HG03025 (cell line): ENCODE data around the gene TTLL10.
"Not testable (repeated sequence)": the region's sequence is repeated elsewhere in the genome, so short reads cannot be mapped to it uniquely, and the experiment has no call there.

Experiments
- ATAC-seq: cut with Tn5 transposase; IDR thresholded peaks from one replicate; pipeline ENCODE4 v1.9.1; 2021; ENCODE audit warnings: mild to moderate bottlenecking, moderate library complexity; ENCODE audit not compliant: unreplicated experiment, low FRiP score

TTLL10 gene

DNA sequence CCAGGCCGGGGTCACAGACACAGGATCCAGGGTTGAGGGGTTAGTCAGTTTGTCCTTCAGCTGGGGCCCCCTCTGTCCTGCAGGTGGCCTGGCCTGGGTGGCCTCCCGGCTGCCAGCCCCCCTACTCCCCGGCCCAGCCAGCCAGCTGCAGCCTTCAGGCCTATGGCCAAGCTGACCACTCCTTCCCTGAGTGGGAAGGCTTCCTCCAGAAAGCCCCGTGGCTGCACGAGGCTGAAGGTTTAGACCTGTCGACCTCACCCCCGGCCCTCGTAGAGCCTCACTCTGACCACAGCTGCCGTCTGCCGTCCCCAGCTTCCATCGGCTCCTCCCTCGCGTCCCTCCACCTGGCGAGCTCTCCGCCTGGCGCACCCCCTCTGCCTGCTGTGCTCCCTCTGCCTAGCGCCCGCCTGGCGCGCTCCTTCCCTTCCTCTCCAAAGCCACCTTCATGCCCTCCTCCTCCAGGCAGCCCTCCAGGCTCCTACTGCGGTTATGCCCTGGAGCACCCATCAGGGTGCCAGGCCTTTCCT is 9.6 kb downstream of the TTLL10 start:
- no peak for ATAC-seq

- ATAC-seq = no peak
Measured at GRCh38 chr1:1183833-1184775, 10.4 kb downstream of the TTLL10 start.

GRCh38 chr1:1185101-1185765 is 11.6 kb downstream of the TTLL10 start:
- no peak for ATAC-seq

GRCh38 chr1:1187938-1188337 is 14.3 kb downstream of the TTLL10 start:
- no peak for ATAC-seq

- ATAC-seq = no peak
Measured at GRCh38 chr1:1189111-1189510, 15.4 kb downstream of the TTLL10 start.

DNA sequence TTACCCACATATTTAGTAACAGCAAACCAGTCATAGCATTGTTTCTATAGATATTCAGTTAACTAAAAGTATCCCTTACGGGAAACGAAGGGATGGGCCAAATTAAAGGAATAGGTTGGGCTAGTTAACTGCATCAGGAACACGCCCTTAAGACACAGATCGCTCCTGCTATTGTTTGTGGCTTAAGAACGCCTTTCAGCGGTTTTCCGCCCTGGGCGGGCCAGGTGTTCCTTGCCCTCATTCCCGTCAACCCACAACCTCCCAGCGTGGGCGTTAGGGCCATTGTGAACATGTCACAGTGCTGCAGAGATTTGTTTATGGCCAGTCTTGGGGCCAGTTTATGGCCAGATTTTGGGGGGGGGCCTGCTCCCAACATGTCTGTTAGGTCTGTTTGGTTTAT is 18.1 kb downstream of the TTLL10 start:
- no peak for ATAC-seq

- no peak for ATAC-seq
Measured at GRCh38 chr1:1194723-1195122, 21.0 kb downstream of the TTLL10 start.

DNA sequence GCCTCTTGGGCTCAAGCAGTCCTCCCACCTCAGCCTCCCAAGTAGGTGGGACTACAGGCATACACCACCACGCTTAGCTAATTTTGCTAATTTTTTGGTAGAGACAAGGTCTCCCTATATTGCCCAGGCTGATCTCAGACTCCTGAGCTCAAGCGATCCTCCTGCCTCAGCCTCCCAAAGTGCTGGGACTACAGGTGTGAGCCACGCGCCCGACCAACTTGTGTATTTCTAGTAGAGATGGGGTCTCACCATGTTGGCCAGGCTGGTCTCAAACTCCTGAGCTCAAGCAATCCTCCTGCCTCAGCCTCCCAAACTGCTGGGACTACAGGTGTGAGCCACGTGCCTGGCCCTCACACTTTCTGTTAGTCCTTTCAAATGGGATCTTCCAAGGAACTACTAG is 22.0 kb downstream of the TTLL10 start:
- not testable (repeated sequence) for ATAC-seq

DNA sequence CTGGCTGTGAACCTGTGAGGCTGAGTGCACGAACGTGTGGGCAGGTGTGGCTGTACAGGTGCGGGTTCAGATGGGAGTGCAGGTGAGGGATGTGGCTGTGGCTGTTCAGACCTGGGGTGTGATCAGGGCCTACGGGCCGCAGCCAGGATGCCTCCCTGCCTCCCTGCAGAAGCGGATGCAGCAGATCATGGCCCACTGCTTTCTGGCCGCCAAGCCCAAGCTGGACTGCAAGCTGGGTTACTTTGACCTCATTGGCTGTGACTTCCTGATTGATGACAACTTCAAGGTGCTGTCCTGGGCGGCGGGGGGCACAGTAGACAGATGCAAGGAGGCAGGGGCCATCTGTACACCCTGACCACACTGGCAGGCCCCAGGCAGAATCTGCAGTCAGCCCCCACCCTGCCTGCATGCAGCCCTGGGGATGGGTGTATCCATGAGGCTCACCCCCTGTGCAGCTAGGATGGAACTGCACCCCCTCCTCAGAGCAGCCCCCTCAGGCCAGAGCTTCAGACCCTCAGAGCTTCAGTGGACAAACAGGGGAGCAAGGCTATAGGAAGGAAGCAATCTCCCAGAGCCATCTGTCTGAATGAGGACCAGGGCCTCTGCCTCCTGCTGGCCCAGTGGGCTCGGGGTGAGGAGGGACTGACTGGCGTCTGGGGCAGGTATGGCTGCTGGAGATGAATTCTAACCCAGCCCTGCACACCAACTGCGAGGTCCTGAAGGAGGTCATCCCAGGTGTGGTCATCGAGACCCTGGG is 22.9 kb downstream of the TTLL10 start:
- ATAC-seq = no peak

GRCh38 chr1:1197188-1197500 is 23.5 kb downstream of the TTLL10 start:
- no peak for ATAC-seq

DNA sequence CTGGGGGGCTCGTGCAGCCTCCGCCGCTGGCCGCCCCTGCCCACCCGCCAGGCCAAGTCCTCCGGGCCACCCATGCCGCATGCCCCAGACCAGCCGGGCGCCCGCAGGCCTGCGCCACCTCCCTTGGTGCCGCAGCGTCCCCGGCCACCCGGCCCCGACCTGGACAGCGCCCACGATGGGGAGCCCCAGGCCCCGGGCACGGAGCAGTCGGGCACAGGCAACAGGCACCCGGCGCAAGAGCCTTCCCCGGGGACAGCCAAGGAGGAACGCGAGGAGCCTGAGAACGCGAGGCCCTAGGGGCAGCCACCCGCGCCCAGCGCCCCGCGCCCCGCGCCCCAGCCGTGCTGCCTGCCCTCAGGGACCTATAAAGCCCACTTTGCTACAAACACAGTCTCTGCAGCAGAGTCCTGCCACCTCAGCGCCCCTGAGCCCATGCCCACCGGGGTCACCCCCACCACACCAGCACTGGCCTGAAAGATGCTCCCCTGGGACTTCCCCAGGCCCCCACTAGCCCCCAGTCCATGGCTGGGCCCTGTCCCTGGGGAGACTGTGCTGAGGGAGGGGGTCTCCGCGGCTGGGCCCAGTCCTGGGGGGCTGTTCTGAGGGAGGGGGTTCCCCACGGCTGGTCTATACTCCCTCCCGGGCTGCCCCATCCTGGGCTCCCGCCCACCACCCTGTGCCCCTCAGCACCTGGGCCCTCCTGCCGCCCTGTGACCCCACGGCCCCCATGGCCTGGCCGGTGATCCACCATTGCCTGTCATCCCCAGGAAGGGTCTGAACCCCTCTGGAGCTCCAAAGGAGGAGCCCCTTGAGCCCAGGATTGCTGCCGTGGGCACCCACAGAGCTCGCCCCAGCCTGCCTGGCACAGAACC is 24.1 kb downstream of the TTLL10 start:
- ATAC-seq = no peak

DNA sequence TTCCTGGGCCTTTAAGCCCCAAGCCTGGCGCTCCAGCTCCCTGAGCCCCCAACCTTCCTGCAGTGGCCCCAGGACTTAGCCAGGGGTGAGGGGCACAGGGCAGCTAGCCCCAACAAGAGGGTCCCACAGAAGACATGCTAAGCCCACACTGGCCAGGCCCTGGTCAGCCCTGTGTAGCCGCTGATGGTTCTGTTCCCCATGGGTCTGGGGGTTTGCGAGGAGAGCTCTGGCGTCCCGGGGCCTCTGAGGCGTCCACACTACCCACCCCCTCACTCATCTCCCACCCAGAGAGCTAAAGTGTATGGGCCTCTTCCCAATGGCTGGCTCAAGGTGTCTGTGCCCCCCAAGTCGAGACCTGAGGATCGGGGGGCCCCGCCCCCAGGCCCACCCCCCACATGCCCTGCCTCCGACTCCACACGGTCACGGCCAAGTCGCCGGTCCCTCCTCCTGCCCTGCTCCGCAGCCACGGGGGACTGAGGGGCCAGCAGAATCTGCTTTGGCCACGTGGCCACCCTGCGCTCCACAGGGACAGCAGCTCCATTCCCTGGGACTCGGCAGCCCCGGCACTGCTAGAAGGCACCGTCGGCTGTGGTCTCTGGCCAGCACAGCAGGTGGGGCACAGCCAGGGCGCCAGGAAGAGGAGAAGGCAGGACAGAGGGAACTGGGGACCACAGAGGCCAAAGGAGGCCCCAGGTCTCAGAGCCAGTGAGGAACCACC is 24.9 kb downstream of the TTLL10 start:
- no peak for ATAC-seq

- no peak for ATAC-seq
Measured at GRCh38 chr1:1199141-1199960, 25.7 kb downstream of the TTLL10 start.

- ATAC-seq = no peak
Measured at GRCh38 chr1:1199961-1200875, 26.5 kb downstream of the TTLL10 start.

GRCh38 chr1:1200876-1201810 is 27.5 kb downstream of the TTLL10 start:
- no peak for ATAC-seq

GRCh38 chr1:1202831-1203560 is 29.3 kb downstream of the TTLL10 start:
- ATAC-seq = no peak
